Germinal center (tissue), 1 donor: Measurements from ENCODE around the gene ZNF175.
"Not testable (repeated sequence)": the region's sequence is repeated elsewhere in the genome, so short reads cannot be mapped to it uniquely, and the experiment has no call there.

Source experiments
- DNase-seq: peaks from one replicate; pipeline ENCODE4 v3.0.0; 2012; ENCODE audit warnings: mixed read lengths, low spot score

Gene ZNF175

GRCh38 chr19:51628153-51628939 is 57.3 kb downstream of the ZNF175 start:
- DNase-seq = no peak

GRCh38 chr19:51630315-51630714 is 59.2 kb downstream of the ZNF175 start, which contains the start of gene SIGLEC5:
SIGLEC5 (minus strand) TSS chr19:51630401; CDS start chr19:51630335, 66 bp downstream.
- not testable (repeated sequence) for DNase-seq

- no peak for DNase-seq
These were observed 61.0 kb downstream of the ZNF175 start for GRCh38 chr19:51632126-51632525.

GRCh38 chr19:51637362-51637978 is 66.4 kb downstream of the ZNF175 start:
- no peak for DNase-seq

- DNase-seq = no peak
These were observed 68.8 kb downstream of the ZNF175 start for GRCh38 chr19:51639916-51640315.

- no peak for DNase-seq
These were observed 69.3 kb downstream of the ZNF175 start for GRCh38 chr19:51640386-51640785.

- DNase-seq = no peak
These were observed 70.6 kb downstream of the ZNF175 start for GRCh38 chr19:51641648-51642047.
